MV-4-11 (cell line): ENCODE data around the gene IGDCC3.

Source experiments
- DNase-seq: peaks from one replicate; lab custom pipeline; 2025; lab: John Stamatoyannopoulos, UW

The IGDCC3 gene

GRCh38 chr15:65343374-65343981, 34.3 kb downstream of the IGDCC3 start:
- no peak for DNase-seq

DNA sequence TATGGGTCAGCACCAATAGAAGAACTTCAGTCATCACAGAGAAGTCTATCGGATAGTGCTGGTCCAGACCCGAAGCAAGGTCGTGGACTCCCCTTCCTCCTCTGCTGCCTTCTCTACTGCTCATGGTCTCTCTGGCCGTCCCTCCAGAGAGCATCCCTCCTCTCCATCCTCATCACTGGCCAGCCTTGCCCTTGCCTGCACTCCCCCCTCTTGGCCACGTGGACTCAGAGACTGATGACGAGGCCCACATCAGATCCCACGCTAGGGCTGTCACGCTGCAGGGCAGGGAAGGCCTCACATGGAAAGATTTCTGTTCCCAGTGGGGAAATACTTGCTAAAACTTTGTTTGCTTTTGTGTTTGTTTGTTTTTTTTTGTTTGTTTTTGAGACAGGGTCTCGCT, 35.3 kb downstream of the IGDCC3 start:
- DNase-seq: no peak

- DNase-seq: peak; percentile 32
Observed at GRCh38 chr15:65339920-65340319, 37.9 kb downstream of the IGDCC3 start.

DNA sequence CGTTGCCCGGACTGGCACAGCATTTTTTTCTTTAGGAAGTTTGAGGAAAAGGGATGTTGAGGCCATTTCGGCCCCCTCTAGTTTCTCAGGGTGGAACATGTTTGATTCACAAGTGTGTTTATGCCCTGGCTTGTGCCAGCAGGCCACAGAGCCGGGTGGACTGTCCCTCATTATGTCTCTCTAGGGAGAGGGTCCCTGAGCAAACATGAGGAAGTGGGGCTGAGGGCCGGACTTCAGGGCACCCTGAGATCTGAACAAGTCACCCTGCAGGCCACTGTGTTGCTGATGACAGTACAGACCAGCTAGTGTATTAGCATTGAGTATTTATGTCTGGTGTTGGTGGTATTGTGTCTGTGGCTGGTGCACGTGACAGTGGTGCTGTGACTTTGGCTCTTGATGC, 38.4 kb downstream of the IGDCC3 start:
- no peak for DNase-seq

- DNase-seq: no peak
Observed at GRCh38 chr15:65338823-65339222, 39.0 kb downstream of the IGDCC3 start.

GRCh38 chr15:65338366-65338765, 39.4 kb downstream of the IGDCC3 start:
- DNase-seq: no peak

DNA sequence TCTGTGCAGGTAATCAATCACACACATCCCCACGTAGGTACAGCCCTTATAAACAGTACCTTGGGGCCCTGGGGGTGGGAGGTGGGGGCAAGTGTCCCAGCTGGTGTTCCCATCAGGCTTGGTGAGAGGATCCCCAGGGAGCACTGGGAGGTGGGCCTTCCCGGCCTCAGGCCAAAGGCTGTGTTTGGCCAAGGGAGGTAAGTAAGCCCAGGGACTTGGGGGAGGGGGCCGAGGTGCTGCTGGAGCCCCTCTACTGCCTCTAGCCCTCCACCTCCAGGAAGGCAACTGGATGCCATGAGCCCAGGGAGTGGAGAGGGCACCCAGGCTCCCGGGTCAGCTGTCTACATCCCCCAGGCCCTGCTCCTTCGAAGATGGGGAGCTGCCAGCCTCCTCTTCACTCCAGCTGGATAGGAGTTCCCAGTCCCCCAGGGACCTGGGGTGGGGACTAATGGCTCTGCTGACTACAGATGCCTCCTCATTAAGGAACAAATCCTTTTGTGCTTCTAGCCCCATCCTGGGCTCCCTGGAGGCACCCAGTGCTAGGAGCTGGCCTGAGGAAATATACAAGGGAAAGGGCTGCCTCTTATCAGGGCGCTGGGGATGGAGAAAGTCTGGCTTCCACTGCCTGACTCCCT, 40.2 kb downstream of the IGDCC3 start:
- DNase-seq: no peak

- DNase-seq: no peak
Observed at GRCh38 chr15:65336493-65337435, 41.0 kb downstream of the IGDCC3 start.

DNA sequence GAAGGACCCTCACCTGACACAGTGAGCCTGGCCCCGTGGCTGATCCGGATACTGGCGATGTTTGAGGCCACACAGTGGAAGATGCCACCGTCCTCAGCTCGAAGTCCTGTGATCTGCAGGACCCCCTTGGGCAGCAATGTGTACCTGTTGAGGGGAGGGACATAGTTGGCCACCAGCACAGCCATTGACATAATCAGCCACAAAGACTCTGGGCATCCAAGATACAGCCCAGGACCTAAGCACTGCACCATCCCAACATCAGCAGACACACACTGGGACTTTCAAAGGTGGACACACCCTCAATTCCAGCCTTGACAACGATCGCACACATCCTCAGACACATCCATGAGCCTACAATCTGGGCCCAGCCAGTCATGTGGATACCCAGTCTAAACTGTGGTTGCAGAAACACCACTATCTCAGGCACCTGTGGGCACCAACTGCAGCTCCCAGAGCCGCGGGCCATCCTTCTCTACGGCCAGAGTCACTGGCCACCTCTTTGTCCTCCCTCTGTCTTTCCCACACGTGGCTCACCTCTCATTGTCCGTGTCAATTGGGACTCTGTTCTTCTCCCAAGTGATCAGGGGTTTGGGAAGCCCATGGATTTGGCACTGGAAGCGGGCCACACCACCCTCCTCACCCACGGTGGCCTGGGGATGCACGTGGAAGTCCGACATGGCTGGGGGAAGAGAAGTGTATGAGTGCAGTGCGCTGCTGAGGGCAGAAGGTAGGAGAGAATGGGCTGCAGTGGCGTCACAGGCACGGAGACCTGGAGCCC, 42.3 kb downstream of the IGDCC3 start:
- DNase-seq: no peak

GRCh38 chr15:65334586-65335231, 43.1 kb downstream of the IGDCC3 start:
- no peak for DNase-seq

- no peak for DNase-seq
Observed at GRCh38 chr15:65333856-65334255, 43.9 kb downstream of the IGDCC3 start.

DNA sequence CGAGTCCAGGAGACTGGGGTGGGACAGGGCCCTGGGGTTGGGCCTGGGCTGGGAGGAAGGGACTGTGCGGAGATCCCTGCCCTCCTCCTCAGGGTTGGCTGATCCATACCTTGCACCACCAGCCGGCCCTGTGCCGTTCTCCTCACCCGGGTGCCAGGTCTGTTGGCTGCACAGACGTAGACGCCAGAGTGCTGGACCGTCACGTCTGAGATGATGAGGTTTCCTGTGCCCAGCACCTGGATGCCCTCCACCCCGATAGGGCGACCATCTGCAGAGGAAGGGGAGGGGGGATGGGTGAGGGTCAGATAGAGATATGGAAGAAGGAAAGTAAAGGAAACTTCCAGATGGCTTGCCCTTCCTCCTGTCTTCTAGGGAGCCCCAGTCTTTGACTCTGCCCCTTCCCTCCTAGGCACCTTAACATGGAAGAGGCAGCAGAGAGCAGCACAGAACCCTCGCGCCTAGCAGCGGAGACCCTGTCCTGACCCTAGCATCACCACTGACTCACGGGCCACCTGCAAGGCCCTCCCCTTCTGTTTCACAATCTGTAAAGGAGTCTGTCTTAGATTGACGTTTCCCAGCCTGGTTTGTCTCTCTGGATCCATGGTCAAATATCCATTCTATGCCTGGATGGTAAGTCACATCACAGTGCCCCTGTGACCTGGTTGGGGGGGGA, 44.5 kb downstream of the IGDCC3 start:
- DNase-seq: no peak

DNA sequence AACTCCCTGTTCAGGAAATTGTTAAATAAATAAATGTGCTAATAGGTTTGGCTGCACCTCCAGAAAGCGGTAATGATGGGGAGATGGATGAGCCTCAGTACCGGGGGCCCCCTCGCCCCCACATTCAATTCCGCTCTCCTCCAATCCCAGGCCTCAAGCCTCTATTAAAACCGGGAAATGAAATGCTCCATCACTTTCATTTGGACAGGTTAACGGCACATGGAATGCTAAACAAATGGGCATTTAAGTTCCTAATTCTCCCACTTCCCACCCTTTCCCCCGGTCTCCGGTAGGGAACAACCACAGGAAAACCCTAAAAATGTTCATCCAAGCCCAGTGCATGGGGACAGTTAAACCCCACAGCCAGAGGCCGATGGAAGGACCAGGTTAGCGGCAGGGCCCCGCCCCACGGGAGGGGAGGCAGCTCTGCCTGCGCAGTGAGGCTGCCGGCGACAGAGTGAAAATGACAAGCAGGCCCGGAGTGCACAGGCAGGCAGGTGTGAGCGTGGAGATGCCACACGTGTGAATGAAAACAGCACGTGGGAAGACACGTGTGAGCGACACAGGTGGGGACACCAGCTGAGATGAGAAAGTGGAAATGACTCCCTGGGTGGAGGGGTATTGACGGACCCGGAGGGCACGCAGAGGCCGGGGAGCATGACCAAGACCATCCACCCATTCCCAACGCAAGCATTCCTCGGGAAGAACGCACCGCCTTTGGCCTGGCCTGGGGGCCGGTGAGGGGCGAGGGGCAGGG, 45.2 kb downstream of the IGDCC3 start:
- DNase-seq: no peak

GRCh38 chr15:65331811-65332210, 46.0 kb downstream of the IGDCC3 start:
- DNase-seq: no peak

DNA sequence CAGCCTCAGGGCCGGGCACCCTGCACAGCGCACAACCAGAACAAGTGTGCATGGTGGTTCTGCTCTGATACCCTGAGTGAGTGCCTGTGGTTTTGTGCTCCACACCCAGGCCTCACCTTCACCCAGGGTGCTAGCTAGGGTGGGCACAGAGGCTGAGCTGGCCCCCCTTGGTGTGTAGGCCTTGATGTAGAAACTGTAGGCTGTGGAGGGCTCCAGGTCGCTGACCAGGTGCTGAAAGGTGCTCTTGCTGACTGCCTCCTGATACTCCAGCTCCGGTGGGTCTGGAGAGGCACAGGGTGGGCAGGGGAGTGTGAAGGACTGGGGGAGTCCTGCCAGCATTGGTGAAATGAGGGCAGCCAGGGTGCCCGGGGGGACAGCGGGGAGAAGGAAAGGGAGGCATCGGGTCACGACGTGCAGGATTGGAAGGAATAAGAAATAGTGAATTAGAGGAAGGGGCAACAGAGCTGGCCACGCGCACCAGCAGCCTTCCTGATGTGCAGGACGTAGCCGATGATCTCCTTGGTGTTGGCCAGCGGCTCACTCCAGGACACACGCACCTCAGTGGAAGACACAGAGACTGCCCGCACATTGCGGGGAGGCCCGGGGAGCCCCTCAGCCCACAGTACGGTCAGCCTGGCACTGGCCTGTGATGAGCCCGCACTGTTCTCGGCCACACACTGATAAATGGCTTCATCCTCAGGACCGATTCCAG, 46.7 kb downstream of the IGDCC3 start:
- DNase-seq: no peak

DNA sequence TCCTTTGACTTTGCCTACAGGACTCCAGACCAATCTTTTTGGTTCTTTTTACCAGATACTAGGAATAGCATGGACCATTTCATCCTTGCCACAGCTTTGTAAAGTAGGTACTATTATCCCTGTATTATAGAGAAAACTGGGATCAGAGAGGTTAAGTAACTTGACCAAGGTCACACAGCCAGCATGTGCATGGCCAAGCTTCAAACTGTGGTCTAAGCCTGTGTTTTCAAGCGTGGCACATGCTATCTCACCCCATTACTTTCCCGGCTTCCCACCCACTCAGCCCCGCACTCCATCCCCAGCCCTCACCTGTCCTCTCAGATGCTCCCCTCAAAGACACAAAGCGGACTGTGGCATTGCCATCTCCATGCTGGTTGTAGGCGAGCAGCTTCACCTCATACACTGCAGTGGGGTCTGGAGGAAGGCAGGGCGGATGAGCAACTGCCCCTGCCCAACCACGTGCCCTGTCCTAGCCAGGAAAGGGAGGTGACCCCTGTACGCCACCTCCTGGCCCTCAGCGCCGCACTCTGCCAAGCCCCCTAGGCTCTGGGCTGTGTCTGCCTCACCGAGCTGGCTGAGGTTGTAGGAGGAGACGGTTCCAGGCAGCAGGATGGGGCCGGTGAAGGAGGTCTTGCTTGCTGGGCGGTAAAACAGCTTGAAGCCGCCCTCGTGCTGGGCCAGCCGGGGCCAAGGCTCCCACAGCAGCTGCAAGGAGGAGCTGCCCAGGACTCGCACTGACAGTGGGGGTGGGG, 47.6 kb downstream of the IGDCC3 start:
- DNase-seq: no peak

- no peak for DNase-seq
Observed at GRCh38 chr15:65329288-65329983, 48.4 kb downstream of the IGDCC3 start.
